GM06990 (cell line): ENCODE measurements around the gene PRSS8.

Source experiments
- DNase-seq: peaks from one replicate; pipeline ENCODE4 v3.0.0-alpha.2; 2011; ENCODE audit not compliant: insufficient read length; ENCODE audit errors: extremely low read depth
- H3K27me3 ChIP-seq: replicated peaks from 2 replicates; pipeline ENCODE4 v1.6.0; 2011; ENCODE audit warnings: low read length; ENCODE audit not compliant: control insufficient read depth, insufficient read depth
- H3K36me3 ChIP-seq: 2 replicates; pipeline ENCODE4 v1.5.1; 2011; ENCODE audit warnings: low read length; ENCODE audit not compliant: control insufficient read depth, insufficient read depth
- H3K4me3 ChIP-seq: replicated peaks from 2 replicates; pipeline ENCODE4 v1.5.1; 2011; ENCODE audit warnings: low read depth, mild to moderate bottlenecking, control low read depth, low read length
- CTCF ChIP-seq: IDR thresholded peaks from 2 replicates; pipeline ENCODE4 v1.5.1; 2011; ENCODE audit warnings: low read length, control low read depth, mild to moderate bottlenecking, inconsistent platforms; ENCODE audit not compliant: insufficient read depth, poor library complexity, severe bottlenecking

The PRSS8 gene

GRCh38 chr16:31085873-31086628 lies 49.5 kb downstream of the PRSS8 start:
- Histone ChIP-seq H3K36me3 (peaks cover 18% of the 10 kb centered on the region), H3K27me3 (no peaks in the 10 kb centered on the region), H3K4me3 (no peak overlapping the region)
- no peak for DNase-seq
- TF ChIP-seq CTCF = no peak

GRCh38 chr16:31085411-31085810 lies 50.1 kb downstream of the PRSS8 start:
- Histone ChIP-seq H3K4me3 (no peak overlapping the region), H3K36me3 (peaks cover 17% of the 10 kb centered on the region), H3K27me3 (no peaks in the 10 kb centered on the region)
- no peak for TF ChIP-seq CTCF
- no peak for DNase-seq

GRCh38 chr16:31084584-31085302 lies 50.8 kb downstream of the PRSS8 start:
- Histone ChIP-seq H3K27me3 (no peaks in the 10 kb centered on the region), H3K36me3 (peaks cover 20% of the 10 kb centered on the region), H3K4me3 (no peak overlapping the region)
- DNase-seq = no peak
- no peak for TF ChIP-seq CTCF

GRCh38 chr16:31083981-31084380 lies 51.5 kb downstream of the PRSS8 start:
- H3K4me3 ChIP-seq = no peak overlapping the region
- peaks cover 25% of the 10 kb centered on the region for H3K36me3 ChIP-seq
- no peaks in the 10 kb centered on the region for H3K27me3 ChIP-seq
- TF ChIP-seq CTCF = no peak
- no peak for DNase-seq

- Histone ChIP-seq H3K27me3 (no peaks in the 10 kb centered on the region), H3K36me3 (peaks cover 29% of the 10 kb centered on the region), H3K4me3 (no peak overlapping the region)
- no peak for TF ChIP-seq CTCF
- DNase-seq = no peak
Observed at GRCh38 chr16:31083556-31083955, 52.0 kb downstream of the PRSS8 start.
